Measurements from ENCODE around the gene OR52B2.

Gene OR52B2

DNA sequence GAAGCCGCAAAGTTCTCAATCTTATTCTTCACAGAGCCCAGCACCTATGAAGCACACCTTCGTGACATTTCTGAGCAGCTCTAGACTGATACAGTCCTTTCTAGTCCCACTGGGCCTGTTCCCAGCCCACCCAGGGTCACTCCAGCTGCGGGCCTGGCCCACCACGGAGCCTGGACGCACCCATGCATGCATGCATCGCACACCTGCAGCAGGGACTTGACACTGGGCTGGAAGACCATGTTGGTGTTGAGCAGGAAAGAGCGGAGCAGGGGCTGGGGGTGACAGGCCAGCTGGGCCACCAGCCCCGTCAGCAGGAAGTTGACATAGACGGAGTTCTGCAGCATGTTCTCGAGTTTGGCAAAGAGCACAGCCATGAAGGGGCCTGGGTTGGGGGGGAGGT lies 44.4 kb upstream of the OR52B2 start (continued):
- TF ChIP-seq, protein P1, sequence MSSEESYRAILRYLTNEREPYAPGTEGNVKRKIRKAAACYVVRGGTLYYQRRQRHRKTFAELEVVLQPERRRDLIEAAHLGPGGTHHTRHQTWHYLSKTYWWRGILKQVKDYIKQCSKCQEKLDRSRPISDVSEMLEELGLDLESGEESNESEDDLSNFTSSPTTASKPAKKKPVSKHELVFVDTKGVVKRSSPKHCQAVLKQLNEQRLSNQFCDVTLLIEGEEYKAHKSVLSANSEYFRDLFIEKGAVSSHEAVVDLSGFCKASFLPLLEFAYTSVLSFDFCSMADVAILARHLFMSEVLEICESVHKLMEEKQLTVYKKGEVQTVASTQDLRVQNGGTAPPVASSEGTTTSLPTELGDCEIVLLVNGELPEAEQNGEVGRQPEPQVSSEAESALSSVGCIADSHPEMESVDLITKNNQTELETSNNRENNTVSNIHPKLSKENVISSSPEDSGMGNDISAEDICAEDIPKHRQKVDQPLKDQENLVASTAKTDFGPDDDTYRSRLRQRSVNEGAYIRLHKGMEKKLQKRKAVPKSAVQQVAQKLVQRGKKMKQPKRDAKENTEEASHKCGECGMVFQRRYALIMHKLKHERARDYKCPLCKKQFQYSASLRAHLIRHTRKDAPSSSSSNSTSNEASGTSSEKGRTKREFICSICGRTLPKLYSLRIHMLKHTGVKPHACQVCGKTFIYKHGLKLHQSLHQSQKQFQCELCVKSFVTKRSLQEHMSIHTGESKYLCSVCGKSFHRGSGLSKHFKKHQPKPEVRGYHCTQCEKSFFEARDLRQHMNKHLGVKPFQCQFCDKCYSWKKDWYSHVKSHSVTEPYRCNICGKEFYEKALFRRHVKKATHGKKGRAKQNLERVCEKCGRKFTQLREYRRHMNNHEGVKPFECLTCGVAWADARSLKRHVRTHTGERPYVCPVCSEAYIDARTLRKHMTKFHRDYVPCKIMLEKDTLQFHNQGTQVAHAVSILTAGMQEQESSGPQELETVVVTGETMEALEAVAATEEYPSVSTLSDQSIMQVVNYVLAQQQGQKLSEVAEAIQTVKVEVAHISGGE (tag by site-specific recombination; conservative IDR thresholded peaks at IDR 0.05; ENCODE audit: low read depth), result no peak
- no peak for TF ChIP-seq MZF1 (tag by site-specific recombination; IDR thresholded peaks at IDR 0.05; ENCODE audit: borderline replicate concordance)
- TF ChIP-seq, protein P2, sequence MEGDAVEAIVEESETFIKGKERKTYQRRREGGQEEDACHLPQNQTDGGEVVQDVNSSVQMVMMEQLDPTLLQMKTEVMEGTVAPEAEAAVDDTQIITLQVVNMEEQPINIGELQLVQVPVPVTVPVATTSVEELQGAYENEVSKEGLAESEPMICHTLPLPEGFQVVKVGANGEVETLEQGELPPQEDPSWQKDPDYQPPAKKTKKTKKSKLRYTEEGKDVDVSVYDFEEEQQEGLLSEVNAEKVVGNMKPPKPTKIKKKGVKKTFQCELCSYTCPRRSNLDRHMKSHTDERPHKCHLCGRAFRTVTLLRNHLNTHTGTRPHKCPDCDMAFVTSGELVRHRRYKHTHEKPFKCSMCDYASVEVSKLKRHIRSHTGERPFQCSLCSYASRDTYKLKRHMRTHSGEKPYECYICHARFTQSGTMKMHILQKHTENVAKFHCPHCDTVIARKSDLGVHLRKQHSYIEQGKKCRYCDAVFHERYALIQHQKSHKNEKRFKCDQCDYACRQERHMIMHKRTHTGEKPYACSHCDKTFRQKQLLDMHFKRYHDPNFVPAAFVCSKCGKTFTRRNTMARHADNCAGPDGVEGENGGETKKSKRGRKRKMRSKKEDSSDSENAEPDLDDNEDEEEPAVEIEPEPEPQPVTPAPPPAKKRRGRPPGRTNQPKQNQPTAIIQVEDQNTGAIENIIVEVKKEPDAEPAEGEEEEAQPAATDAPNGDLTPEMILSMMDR (tag by site-specific recombination; IDR thresholded peaks at IDR 0.05), result no peak
- TF ChIP-seq ZSCAN30 (tag by site-specific recombination; IDR thresholded peaks at IDR 0.05), result no peak
- TF ChIP-seq, protein P3, sequence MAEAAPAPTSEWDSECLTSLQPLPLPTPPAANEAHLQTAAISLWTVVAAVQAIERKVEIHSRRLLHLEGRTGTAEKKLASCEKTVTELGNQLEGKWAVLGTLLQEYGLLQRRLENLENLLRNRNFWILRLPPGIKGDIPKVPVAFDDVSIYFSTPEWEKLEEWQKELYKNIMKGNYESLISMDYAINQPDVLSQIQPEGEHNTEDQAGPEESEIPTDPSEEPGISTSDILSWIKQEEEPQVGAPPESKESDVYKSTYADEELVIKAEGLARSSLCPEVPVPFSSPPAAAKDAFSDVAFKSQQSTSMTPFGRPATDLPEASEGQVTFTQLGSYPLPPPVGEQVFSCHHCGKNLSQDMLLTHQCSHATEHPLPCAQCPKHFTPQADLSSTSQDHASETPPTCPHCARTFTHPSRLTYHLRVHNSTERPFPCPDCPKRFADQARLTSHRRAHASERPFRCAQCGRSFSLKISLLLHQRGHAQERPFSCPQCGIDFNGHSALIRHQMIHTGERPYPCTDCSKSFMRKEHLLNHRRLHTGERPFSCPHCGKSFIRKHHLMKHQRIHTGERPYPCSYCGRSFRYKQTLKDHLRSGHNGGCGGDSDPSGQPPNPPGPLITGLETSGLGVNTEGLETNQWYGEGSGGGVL (tag by site-specific recombination; IDR thresholded peaks at IDR 0.05), result no peak
- no peak for TF ChIP-seq ZNF664 (tag by site-specific recombination; IDR thresholded peaks at IDR 0.05)
- no peak for TF ChIP-seq ZNF175 (tag by site-specific recombination; IDR thresholded peaks at IDR 0.05)

DNA sequence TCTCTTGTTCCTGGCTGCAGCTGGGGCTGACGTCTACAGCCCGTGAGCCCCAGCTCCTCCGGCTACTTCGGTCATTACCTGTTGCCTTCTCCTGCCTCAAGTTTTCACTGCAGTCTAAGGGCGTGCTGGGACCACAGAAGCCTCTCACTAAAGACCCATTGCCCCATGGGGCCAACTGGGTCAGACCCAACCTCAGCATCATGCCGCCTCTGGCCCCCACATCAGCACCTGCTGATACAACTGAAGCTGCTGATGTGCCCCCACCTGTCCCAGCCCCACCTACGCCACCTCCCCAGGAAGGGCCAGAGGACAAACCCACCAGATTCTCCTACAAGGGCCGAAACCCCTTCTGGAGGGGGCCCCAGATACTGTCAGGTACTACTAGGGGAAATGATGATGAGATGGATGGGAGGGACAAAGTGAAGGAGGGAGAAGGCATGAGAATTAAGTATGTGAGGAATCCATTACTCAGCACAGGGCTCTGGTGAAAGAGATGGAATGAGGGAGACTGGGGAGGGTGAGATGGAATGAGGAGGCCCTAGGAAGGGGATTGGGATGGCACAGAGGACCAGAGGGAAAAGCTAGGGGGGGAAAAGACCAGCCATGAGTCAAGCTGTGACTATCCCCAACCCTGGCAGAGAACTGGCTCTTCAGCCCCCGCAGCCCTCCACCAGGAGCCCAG lies 40.3 kb upstream of the OR52B2 start:
- ChIA-PET CTCF (no interaction called here), POLR2A (no interaction called here)
- H3K9me3 ChIP-seq (ENCODE audit: control insufficient read depth, insufficient read depth, low read depth, low read length), result no peaks in the 10 kb centered on the region
- H3K4me3 ChIP-seq (ENCODE audit: low read depth, low read length), result no peak overlapping the region
- peaks cover 0 to 91% of the 10 kb centered on the region in 2 experiments; a peak in 1 of 3 replicates for H3K36me3 ChIP-seq (ENCODE audit: control insufficient read depth in 2 of 2, insufficient read depth in 1 of 2, low read length in 2 of 2)
- no peaks in the 10 kb centered on the region for H3K4me1 ChIP-seq (ENCODE audit: control insufficient read depth, insufficient read depth, low read length)
- H3K27ac ChIP-seq (ENCODE audit: extremely low read depth, low read depth, low read length), result no peak overlapping the region
- TF ChIP-seq ZNF843 (tag by site-specific recombination; IDR thresholded peaks at IDR 0.05), result no peak
- TF ChIP-seq, protein P4, sequence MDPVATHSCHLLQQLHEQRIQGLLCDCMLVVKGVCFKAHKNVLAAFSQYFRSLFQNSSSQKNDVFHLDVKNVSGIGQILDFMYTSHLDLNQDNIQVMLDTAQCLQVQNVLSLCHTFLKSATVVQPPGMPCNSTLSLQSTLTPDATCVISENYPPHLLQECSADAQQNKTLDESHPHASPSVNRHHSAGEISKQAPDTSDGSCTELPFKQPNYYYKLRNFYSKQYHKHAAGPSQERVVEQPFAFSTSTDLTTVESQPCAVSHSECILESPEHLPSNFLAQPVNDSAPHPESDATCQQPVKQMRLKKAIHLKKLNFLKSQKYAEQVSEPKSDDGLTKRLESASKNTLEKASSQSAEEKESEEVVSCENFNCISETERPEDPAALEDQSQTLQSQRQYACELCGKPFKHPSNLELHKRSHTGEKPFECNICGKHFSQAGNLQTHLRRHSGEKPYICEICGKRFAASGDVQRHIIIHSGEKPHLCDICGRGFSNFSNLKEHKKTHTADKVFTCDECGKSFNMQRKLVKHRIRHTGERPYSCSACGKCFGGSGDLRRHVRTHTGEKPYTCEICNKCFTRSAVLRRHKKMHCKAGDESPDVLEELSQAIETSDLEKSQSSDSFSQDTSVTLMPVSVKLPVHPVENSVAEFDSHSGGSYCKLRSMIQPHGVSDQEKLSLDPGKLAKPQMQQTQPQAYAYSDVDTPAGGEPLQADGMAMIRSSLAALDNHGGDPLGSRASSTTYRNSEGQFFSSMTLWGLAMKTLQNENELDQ (tag by site-specific recombination; IDR thresholded peaks at IDR 0.05; ENCODE audit: low read depth), result no peak
- TF ChIP-seq, protein P5, sequence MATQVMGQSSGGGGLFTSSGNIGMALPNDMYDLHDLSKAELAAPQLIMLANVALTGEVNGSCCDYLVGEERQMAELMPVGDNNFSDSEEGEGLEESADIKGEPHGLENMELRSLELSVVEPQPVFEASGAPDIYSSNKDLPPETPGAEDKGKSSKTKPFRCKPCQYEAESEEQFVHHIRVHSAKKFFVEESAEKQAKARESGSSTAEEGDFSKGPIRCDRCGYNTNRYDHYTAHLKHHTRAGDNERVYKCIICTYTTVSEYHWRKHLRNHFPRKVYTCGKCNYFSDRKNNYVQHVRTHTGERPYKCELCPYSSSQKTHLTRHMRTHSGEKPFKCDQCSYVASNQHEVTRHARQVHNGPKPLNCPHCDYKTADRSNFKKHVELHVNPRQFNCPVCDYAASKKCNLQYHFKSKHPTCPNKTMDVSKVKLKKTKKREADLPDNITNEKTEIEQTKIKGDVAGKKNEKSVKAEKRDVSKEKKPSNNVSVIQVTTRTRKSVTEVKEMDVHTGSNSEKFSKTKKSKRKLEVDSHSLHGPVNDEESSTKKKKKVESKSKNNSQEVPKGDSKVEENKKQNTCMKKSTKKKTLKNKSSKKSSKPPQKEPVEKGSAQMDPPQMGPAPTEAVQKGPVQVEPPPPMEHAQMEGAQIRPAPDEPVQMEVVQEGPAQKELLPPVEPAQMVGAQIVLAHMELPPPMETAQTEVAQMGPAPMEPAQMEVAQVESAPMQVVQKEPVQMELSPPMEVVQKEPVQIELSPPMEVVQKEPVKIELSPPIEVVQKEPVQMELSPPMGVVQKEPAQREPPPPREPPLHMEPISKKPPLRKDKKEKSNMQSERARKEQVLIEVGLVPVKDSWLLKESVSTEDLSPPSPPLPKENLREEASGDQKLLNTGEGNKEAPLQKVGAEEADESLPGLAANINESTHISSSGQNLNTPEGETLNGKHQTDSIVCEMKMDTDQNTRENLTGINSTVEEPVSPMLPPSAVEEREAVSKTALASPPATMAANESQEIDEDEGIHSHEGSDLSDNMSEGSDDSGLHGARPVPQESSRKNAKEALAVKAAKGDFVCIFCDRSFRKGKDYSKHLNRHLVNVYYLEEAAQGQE (tag by site-specific recombination; IDR thresholded peaks at IDR 0.05), result no peak
- no peak for TF ChIP-seq ZNF2 (tag by site-specific recombination; IDR thresholded peaks at IDR 0.05)
- TF ChIP-seq ZNF112 (tag by site-specific recombination; IDR thresholded peaks at IDR 0.05), result no peak
- TF ChIP-seq, protein P6, sequence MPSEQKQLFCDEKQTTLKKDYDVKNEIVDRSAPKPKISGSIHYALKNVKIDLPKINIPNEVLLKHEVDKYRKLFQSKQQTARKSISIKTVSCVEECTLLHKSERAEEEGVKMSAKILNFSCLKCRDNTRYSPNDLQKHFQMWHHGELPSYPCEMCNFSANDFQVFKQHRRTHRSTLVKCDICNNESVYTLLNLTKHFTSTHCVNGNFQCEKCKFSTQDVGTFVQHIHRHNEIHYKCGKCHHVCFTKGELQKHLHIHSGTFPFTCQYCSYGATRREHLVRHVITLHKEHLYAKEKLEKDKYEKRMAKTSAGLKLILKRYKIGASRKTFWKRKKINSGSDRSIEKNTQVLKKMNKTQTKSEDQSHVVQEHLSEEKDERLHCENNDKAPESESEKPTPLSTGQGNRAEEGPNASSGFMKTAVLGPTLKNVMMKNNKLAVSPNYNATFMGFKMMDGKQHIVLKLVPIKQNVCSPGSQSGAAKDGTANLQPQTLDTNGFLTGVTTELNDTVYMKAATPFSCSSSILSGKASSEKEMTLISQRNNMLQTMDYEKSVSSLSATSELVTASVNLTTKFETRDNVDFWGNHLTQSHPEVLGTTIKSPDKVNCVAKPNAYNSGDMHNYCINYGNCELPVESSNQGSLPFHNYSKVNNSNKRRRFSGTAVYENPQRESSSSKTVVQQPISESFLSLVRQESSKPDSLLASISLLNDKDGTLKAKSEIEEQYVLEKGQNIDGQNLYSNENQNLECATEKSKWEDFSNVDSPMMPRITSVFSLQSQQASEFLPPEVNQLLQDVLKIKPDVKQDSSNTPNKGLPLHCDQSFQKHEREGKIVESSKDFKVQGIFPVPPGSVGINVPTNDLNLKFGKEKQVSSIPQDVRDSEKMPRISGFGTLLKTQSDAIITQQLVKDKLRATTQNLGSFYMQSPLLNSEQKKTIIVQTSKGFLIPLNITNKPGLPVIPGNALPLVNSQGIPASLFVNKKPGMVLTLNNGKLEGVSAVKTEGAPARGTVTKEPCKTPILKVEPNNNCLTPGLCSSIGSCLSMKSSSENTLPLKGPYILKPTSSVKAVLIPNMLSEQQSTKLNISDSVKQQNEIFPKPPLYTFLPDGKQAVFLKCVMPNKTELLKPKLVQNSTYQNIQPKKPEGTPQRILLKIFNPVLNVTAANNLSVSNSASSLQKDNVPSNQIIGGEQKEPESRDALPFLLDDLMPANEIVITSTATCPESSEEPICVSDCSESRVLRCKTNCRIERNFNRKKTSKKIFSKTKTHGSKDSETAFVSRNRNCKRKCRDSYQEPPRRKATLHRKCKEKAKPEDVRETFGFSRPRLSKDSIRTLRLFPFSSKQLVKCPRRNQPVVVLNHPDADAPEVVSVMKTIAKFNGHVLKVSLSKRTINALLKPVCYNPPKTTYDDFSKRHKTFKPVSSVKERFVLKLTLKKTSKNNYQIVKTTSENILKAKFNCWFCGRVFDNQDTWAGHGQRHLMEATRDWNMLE (tag by site-specific recombination; conservative IDR thresholded peaks at IDR 0.05; ENCODE audit: low read depth), result no peak
- TF ChIP-seq, protein P7, sequence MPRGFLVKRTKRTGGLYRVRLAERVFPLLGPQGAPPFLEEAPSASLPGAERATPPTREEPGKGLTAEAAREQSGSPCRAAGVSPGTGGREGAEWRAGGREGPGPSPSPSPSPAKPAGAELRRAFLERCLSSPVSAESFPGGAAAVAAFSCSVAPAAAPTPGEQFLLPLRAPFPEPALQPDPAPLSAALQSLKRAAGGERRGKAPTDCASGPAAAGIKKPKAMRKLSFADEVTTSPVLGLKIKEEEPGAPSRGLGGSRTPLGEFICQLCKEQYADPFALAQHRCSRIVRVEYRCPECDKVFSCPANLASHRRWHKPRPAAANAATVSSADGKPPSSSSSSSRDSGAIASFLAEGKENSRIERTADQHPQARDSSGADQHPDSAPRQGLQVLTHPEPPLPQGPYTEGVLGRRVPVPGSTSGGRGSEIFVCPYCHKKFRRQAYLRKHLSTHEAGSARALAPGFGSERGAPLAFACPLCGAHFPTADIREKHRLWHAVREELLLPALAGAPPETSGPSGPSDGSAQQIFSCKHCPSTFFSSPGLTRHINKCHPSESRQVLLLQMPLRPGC (tag by site-specific recombination; IDR thresholded peaks at IDR 0.05), result no peak
